Stimulated activated CD8-positive, alpha-beta memory T cell treated with anti-CD3 and anti-CD28 coated beads, Interleukin-15, amount 100 ng/mL, for 24 hours (primary cell): Measurements from ENCODE around the gene FRY.

Experiments used
- DNase-seq: peaks from one replicate; pipeline ENCODE4 v3.0.0-alpha.2; 2020; ENCODE audit warnings: low read depth

Gene FRY

DNA sequence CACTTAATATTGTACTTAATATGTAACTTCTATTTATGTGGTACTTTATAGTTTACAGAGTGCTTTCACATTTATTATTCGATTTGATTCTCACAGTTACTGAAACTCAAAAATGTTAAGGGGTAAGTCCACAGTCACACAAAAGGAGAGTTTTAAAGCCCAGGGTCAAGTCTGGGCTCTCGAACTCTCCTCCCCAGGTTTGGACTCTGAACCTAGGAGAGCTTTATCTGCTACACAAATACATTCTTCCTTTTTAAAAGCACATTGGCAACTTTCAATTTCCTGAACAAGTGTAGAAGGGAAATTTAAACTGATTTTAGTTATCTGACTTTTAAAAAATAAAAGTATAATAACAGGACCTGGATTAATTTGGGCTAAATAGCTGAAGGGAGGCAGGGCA, 144.4 kb downstream of the FRY start:
- DNase-seq = no peak

GRCh38 chr13:32176696-32177095, 145.1 kb downstream of the FRY start:
- no peak for DNase-seq

GRCh38 chr13:32178763-32179162, 147.2 kb downstream of the FRY start:
- no peak for DNase-seq

GRCh38 chr13:32179708-32180107, 148.1 kb downstream of the FRY start:
- no peak for DNase-seq

DNA sequence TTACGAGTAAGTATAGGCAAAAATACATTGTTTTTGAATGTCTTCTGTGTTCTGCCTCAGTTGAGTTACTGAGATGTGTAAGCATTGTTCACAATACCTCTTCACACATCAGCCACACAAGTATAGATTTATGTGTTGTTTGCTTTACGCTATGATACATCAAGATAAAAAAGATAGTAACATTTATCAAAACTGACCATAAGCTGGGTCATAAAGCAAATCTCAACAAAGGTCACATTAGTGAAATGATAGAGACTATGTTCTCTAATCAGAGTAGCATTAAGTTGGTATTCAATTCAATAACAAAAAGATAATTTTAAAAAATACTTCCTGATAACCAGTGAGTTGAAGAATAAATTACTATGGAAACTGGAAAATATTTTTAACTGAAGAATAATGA, 156.1 kb downstream of the FRY start:
- no peak for DNase-seq

- no peak for DNase-seq
Observed at GRCh38 chr13:32191452-32191998, 160.0 kb downstream of the FRY start.

GRCh38 chr13:32195713-32196112, 164.1 kb downstream of the FRY start:
- no peak for DNase-seq

- DNase-seq = no peak
Observed at GRCh38 chr13:32199168-32199567, 167.6 kb downstream of the FRY start.

DNA sequence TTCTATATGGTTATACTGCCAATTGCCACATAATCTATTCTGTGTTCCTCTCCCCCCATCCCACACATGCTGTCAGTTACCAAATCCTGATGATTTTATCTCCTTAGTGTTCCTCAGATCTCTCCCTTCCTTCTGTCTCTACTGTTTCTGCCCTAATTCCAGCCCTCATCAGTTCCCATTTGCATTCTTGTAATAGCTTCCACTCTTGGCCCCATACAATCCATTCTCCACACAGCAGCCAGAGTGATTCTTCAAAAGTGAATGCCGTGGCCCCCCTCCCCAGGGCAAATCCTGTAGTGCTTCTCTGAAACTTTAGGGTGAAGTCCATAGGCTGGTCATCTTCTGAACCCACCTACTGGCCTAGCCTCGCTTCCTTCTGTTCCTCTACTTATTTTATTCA, 169.2 kb downstream of the FRY start:
- DNase-seq = no peak

- no peak for DNase-seq
Observed at GRCh38 chr13:32201809-32202208, 170.2 kb downstream of the FRY start.

- DNase-seq = no peak
Observed at GRCh38 chr13:32202268-32202667, 170.7 kb downstream of the FRY start.

- no peak for DNase-seq
Observed at GRCh38 chr13:32203221-32203620, 171.6 kb downstream of the FRY start.

GRCh38 chr13:32203736-32204135, 172.2 kb downstream of the FRY start:
- DNase-seq = no peak

- no peak for DNase-seq
Observed at GRCh38 chr13:32205431-32206096, 174.0 kb downstream of the FRY start.

DNA sequence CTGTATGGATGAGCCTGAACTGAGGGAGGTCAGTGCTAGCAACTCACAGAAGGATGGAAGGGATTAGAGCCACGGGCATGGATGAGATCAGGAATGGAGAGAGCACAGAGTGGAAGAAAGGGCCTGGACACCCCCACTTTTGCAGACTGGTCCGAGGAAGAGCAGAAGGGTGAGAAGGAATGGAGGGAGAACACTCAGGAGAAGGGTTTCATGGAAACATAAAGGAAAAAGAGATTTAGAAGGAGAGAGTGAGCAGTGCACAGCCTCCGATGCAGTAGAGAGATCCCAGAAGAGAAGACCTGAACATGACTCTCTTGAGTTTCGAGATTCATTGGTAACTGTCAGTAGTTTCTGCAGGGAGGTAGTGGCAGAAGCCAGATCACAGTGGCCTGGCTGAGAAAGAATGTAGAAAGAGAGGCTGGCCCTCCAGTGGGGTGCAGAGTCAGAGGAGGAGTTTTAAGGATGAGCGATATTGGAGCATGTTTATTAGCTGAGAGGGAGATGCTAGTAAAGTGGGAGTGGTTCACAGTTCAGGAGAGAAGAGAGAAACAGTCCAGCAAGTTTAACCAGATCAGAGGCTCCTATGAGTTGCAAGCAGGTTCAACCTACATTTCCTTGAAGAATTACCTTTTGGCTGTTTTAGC, 174.6 kb downstream of the FRY start:
- DNase-seq = no peak

- no peak for DNase-seq
Observed at GRCh38 chr13:32208860-32209259, 177.3 kb downstream of the FRY start.

- DNase-seq = no peak
Observed at GRCh38 chr13:32209652-32210051, 178.1 kb downstream of the FRY start.

GRCh38 chr13:32210101-32210500, 178.5 kb downstream of the FRY start:
- no peak for DNase-seq

GRCh38 chr13:32211813-32212212, 180.2 kb downstream of the FRY start:
- DNase-seq = no peak

- no peak for DNase-seq
Observed at GRCh38 chr13:32212421-32212820, 180.8 kb downstream of the FRY start.

GRCh38 chr13:32213626-32214025, 182.1 kb downstream of the FRY start:
- no peak for DNase-seq

- no peak for DNase-seq
Observed at GRCh38 chr13:32214071-32214470, 182.5 kb downstream of the FRY start.

DNA sequence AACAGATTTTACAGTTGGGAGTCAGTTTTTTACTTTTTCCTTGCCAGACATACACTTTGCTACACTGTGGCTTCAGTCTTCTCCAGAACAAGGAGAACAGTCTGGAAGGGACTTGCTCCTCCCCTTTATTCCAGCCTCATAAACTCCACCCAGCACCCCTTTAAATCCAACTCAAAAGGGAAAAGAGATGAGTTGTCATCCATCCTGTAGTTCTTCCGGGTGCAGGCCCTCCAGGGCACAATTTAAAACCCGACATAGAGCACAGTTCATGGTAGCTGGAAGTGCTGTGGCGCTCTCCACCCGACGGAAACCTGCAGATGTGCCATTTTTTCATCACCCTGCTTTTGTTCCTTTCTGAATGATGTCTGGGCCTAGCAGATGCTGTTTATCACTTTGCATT, 184.7 kb downstream of the FRY start:
- no peak for DNase-seq
